Measurements from ENCODE around the gene IRF6. TPM values are rescaled to one million over a fixed set of nuclear protein-coding genes. Genes with fewer than 3 reads are reported as not detected.
A peak's percentile ranks its signal among the peaks of the same experiment; 100 is the strongest.

The IRF6 gene
- polyA plus RNA-seq, 3 donors, result 15.1 to 24.6 (median 15.8) TPM

DNA sequence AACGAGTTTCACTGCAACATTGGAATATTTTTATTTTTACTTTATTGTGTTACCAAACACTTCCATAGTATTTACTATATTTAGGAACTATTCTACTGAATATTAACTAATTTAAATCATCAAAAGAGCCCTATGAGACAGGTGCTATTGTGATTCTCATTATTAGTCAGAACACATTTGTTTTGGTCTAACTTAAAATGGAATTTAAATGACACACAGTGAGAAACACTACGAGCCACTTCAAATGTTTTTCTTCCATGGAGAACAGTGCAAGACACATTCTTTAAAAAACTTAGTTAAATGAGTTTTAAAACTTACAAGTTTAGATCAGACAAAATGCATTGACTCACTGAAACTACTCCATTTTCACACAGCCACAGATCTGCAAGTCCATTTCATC, 56.7 kb downstream of the IRF6 start:
- no peak for DNase-seq (ENCODE audit: extremely low read depth in 1 of 11, low read depth in 9 of 11, low spot score in 4 of 11)

DNA sequence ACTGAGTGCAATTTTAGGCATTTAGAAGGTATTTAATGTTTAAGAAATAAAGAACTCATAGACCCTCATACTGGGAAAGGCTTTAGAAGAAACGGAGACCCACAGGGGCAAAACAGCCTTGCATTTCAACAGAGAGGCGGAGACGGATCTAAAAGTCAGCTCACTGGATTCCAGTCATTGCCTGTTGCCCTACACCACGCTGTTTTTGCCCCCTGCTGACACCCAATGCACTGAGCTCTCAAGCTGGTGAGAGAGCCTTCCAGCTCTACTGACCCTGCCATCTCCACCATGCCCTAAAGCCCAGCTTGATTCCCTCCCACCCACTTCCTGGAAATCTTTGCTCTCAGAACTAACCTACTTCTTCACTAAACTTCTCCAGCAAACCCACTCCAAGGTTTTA, 57.3 kb downstream of the IRF6 start:
- DNase-seq (ENCODE audit: extremely low read depth in 1 of 11, low read depth in 9 of 11, low spot score in 4 of 11), result no peak

DNA sequence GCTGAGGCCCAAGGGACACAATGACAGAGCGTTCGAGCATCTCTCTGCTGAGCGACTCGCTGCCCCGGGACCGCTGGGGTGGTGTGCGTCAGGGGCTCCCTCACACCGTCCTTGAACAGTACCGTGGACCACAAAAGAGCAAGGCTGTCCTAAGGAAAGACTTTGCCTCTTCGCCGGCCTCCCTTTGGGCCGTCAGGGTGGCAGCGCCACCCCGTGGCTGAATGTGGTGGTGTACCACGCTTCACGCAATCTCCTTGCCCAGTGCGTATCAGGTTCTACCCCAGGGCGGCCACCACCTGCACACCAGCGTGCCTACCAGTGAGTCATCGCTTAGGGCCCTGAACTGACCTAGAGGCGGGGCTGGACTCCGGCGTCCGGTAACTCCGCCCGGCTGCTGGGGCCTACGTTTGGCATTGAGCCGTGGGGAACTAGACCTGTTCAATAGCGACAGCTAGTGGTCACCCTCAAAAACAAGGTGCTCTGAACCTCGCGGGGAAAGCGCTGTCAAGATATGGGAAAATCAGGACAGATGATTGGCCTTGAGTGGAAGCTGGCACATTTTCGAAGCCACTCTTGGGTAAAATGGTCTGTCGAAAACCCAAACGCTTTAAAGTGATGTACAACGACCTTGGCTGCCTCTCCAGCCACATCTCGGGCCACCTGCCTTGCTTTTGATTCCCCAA, 58.2 kb downstream of the IRF6 start:
- DNase-seq (ENCODE audit: extremely low read depth in 1 of 11, low read depth in 9 of 11, low spot score in 4 of 11), result peak; percentile 55 to 83 (median 75)

DNA sequence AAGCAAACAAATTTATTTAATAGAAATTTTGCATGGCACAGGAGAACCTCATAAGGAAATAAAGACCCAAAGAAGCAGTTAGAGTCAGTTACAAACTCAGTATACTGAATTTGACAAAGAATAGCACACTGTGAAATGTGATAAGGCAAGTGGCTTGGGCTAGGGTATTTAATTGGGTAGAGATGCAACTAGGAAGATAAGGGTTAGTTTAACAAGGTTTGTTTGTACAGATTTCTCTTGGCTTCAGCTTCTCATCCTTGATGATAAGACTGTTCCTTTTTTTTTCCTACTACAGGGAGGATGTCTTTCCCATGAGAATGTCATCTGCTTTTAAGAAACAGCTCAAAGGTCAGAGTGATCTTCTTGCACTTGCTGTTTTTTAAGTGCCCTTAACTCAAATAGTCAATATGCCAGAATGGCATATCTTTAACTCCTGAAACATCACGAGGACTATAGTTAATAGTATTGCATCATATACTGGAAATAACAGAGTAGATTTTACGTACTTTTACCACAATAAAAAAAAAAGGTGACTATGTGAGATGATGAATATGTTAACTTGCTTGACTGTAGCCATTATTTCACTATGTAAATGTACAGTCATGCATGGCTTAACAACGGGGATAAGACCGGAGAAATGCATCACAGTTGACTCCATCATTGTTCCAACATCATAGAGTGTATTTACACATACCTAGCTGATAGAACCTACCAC, 59.3 kb downstream of the IRF6 start:
- no peak for DNase-seq (ENCODE audit: extremely low read depth in 1 of 11, low read depth in 9 of 11, low spot score in 4 of 11)

DNA sequence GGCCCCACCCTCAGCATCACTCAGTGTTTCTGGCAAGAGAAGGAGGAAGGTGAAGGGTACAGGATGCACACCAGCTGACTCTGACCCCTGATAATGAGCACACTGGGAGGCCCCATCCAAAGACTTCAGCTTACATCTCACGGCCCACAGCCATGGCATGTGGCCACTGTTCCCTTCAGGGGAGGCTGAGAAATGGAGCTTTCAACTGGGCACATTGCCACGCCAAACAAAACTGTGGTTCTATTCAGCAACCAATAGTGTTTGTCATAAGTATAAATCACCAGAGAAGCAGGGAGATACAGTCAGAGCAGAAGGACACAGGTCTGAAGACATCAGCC, 62.8 kb downstream of the IRF6 start:
- no peak for DNase-seq (ENCODE audit: extremely low read depth in 1 of 11, low read depth in 9 of 11, low spot score in 4 of 11)

DNA sequence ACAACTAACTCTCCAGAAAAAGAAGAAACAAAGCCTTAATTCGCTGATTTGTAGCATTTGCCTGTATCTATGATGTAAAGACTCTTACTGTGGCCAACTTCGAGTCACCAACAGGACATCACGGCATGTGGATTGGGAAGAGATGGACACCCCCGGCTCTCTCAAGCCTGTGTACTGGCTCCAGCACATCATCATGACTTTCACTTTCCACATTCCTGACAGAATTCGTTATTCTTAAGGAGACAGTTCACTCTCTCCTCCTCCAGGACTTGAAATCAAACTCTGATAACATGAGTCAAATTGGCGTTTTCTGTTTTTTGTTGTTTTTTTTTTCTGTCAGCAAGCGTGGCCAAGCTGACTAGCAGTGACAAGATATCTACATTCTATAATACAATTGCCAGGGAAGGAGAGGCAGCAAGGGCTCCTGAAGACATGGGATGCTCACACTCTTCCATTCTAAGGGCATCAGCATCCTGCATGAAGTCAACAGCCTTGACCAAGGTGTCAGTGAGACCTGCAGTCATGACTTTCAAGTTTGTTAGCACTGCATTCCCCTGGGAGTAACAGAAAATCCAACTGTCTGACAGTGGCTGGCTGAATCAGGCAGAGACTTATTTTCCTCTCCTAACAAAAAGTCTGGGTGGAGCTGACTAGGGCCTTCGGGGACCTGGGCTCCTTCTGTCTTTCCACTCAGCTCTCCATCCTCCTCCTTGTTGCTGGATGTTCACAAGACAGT, 63.4 kb downstream of the IRF6 start:
- no peak for DNase-seq (ENCODE audit: extremely low read depth in 1 of 11, low read depth in 9 of 11, low spot score in 4 of 11)

DNA sequence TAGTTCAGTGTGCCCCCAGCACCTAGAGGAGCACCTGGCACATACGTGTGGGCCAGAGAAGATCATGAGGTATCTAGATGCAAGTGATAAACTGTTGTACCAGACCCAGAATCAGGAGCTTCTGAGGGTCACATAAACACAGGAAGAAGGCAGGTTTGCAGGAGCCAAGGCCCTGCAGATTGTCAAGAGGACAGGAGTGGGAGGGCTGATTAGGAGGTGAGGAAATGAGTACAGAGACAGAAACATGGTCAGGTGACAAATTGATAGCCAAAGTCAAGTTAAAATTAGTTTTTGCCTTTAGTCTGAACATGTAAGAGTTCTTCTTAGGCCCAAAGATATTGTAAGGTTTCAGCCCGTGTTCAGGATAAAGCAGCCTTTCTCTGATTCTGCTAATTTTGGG, 64.1 kb downstream of the IRF6 start:
- no peak for DNase-seq (ENCODE audit: extremely low read depth in 1 of 11, low read depth in 9 of 11, low spot score in 4 of 11)

DNA sequence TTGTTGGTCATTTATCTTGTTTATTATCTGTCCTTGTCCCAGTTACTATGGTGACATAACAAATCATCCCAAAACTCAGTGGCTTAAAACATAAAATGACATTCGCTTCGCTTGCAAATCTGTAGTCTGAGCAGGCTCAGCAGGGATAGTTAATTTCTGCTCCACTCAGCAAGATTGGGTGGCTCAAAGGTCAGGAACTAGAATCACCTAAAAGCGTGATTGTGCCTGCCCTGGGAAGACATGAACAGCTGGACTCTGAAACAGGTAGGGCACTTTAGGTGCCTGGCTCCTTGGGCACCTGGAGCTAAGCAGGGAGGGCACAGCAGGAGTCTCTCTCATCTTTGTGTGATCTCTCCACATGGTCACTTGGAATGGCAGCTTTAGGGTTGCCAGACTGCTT, 64.7 kb downstream of the IRF6 start:
- DNase-seq (ENCODE audit: extremely low read depth in 1 of 11, low read depth in 9 of 11, low spot score in 4 of 11), result no peak

DNA sequence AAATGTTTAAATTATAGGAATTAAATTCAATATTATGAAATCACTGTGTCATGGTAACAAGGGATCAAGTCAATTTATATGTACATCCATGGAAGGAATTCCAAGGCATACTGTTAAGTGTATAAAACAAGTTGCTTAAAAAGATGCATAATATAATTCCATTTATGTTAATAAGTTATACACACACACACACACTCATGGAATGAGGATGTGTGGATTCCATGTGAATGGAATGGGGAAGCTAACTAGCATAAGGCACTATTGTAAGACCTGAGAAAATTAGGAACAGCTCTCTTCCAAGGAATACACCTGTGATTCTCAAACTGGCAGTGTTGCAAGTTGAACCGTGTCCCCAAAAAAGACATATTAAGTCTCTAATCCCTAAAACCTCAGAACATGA, 67.7 kb downstream of the IRF6 start:
- DNase-seq (ENCODE audit: extremely low read depth in 1 of 11, low read depth in 9 of 11, low spot score in 4 of 11), result no peak

DNA sequence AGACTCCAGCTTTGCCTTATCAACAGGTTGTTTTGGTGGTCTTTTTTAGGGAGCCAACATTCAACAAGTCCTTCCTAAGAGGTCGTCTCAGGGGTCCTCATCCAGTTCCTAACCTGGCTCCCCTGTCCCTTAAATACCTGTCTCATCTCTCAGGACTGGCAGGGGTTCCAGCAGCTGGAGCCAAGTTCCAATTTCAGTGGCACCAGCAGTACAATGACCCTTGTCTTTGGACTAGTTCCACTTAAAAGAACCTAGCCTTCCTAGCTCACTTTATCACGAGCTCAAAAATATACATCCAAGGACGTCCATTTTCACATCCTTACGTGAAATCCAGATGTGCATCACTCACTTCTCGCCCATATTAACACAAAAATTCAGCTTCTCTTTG, 68.8 kb downstream of the IRF6 start:
- DNase-seq (ENCODE audit: extremely low read depth in 1 of 11, low read depth in 9 of 11, low spot score in 4 of 11), result no peak

DNA sequence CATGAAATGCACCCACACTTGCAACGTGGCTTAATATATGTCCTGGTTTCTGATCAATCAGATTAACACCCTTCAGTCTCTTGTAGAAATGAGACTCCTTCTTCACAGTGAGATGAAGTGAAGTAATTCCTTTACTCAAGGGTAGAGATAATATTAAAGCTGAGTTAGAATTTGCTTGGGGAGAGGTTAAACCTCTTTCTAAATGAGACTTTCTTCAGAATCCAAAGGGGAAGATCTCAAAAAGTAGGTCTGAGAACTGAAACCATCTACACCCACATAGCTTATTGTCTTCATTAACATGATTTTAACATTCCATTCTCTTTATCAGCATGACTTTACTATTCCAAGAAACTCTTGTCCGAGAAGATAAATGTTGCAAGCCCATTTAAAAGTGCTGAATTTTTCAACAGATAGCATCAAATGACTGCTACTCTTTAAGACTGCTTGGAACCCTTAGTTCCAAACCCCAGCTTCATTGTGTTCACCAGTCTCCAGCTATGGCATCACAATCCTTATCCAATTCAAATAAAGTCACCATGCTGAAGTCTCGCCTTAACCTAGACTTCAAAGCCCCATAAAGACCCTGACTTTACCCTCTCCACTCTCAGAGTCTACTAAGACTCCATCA, 69.3 kb downstream of the IRF6 start:
- no peak for DNase-seq (ENCODE audit: extremely low read depth in 1 of 11, low read depth in 9 of 11, low spot score in 4 of 11)

Other genes starting within 250 kb of the IRF6 start
- 1 to 10 TPM; 5.1 to 6.6 (median 5.4) TPM for gene CAMK1G, start 222.4 kb downstream of the IRF6 start, polyA plus RNA-seq (ENCODE audit: insufficient read length in 3 of 3)
- 1 to 10 TPM in 1 of 3 donors, under 1 TPM in 2; 0.50 to 1.9 (median 0.69) TPM for gene LAMB3, start 153.7 kb downstream of the IRF6 start, polyA plus RNA-seq (ENCODE audit: insufficient read length in 3 of 3)
- 10 to 100 TPM in 2 of 3 donors, 1 to 10 TPM in 1; 9.5 to 12.6 (median 11.1) TPM for gene G0S2, start 130.7 kb downstream of the IRF6 start, polyA plus RNA-seq (ENCODE audit: insufficient read length in 3 of 3)
- gene HSD11B1, start 101.3 kb downstream of the IRF6 start, polyA plus RNA-seq (ENCODE audit: insufficient read length in 3 of 3), result under 1 TPM; 0.15 to 0.32 (median 0.23) TPM
- 1 to 10 TPM; 1.2 to 1.9 (median 1.3) TPM for gene TRAF3IP3, start 50.1 kb downstream of the IRF6 start, polyA plus RNA-seq (ENCODE audit: insufficient read length in 3 of 3)
- 1 to 10 TPM; 3.4 to 3.8 (median 3.7) TPM for gene C1orf74, start 21.6 kb downstream of the IRF6 start, polyA plus RNA-seq (ENCODE audit: insufficient read length in 3 of 3)
- gene UTP25, start 21.8 kb upstream of the IRF6 start, polyA plus RNA-seq (ENCODE audit: insufficient read length in 3 of 3), result 10 to 100 TPM in 2 of 3 donors, 1 to 10 TPM in 1; 9.4 to 11.3 (median 11.1) TPM
- gene SYT14, start 132.1 kb upstream of the IRF6 start, polyA plus RNA-seq (ENCODE audit: insufficient read length in 3 of 3), result under 1 TPM; 0.39 to 0.45 (median 0.42) TPM